Measurements from ENCODE around the gene CDK6. TPM values are rescaled to one million over a fixed set of nuclear protein-coding genes. Genes with fewer than 3 reads are reported as not detected.

Gene CDK6
- total and polyA plus RNA-seq, 4 donors, result 3.3 to 35.0 (median 12.0) TPM

DNA sequence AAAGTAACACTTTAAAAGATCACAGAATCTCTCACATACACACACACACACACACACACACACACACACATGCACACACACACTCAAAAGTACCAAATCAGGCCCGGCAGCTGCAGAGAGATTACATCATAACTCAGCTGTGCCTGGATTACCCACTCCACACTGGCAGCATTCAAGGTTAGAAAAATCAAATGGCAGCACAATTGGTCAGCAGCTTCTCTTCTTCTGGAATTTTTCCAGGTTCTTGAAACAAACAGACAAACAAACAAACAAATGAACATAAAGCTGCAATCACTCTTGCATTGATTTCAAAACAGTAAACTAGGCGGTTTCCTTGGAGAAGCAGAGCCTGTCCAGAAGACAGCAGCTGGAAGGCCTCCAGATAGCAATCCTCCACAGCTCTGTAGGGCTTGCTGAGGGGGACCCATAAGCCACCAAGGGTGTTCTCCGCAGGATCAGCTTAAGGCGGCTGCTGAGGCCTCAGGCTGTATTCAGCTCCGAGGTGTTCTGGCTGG lies 221.7 kb downstream of the CDK6 start:
- Histone ChIP-seq H3K36me3 (ENCODE audit: control insufficient read depth in 4 of 4, insufficient read depth in 3 of 4, low read depth in 1 of 4, low read length in 3 of 4) (peaks cover 1 to 25% (median 14%) of the 10 kb centered on the region in 4 donors), H3K4me3 (ENCODE audit: low read depth in 1 of 3, low read length in 3 of 3) (no peak overlapping the region), H3K27ac (ENCODE audit: low read depth in 1 of 2, low read length in 2 of 2) (no peak overlapping the region), H3K9me3 (ENCODE audit: control insufficient read depth in 4 of 4, low read length in 3 of 4) (no peaks in the 10 kb centered on the region), H3K27me3 (ENCODE audit: control insufficient read depth in 4 of 4, insufficient read depth in 4 of 4, low read length in 3 of 4) (no peaks in the 10 kb centered on the region), H3K4me1 (ENCODE audit: control insufficient read depth in 4 of 4, insufficient read depth in 4 of 4, low read length in 3 of 4) (no peaks in the 10 kb centered on the region), H3K9ac (ENCODE audit: low read depth in 1 of 2, low read length in 2 of 2) (no peak overlapping the region)
- 74% methylated on average over 5 of the region's 5 CpGs for WGBS
- TF ChIP-seq RAD21 (IDR thresholded peaks at IDR 0.05) (no peak), JUND (IDR thresholded peaks at IDR 0.05) (no peak)
- DNase-seq (ENCODE audit: low spot score), result no peak

DNA sequence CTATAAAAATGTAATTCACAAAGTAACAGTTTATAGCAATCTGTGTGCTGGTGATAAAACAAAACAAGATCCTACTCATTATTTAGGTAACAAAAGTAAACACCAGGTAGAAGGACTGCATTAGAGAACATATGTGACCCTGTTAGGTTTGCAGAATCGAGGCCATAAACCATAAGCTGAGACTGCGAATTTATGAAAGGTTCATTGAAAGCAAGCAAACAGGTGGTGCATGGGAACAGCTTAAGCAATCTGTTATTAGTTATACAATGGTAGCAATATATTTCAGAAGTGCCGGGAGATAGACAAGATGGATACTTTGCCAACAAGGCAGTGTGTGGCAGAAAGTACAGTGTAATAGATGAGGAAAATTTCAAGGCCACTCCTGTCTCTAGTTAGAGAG lies 222.7 kb downstream of the CDK6 start:
- Histone ChIP-seq H3K27me3 (ENCODE audit: control insufficient read depth in 4 of 4, insufficient read depth in 4 of 4, low read length in 3 of 4) (no peaks in the 10 kb centered on the region), H3K9ac (ENCODE audit: low read depth in 1 of 2, low read length in 2 of 2) (no peak overlapping the region), H3K4me3 (ENCODE audit: low read depth in 1 of 3, low read length in 3 of 3) (no peak overlapping the region), H3K4me1 (ENCODE audit: control insufficient read depth in 4 of 4, insufficient read depth in 4 of 4, low read length in 3 of 4) (peaks cover 0 to 3% (median 2%) of the 10 kb centered on the region in 4 donors), H3K9me3 (ENCODE audit: control insufficient read depth in 4 of 4, low read length in 3 of 4) (no peaks in the 10 kb centered on the region), H3K27ac (ENCODE audit: low read depth in 1 of 2, low read length in 2 of 2) (no peak overlapping the region), H3K36me3 (ENCODE audit: control insufficient read depth in 4 of 4, insufficient read depth in 3 of 4, low read depth in 1 of 4, low read length in 3 of 4) (peaks cover 1 to 25% (median 14%) of the 10 kb centered on the region in 4 donors)
- 92% methylated on average over 3 of the region's 3 CpGs for WGBS
- DNase-seq (ENCODE audit: low spot score), result no peak
- TF ChIP-seq GABPA (IDR thresholded peaks at IDR 0.05 in 1 of 2, conservative IDR thresholded peaks at IDR 0.05 in 1 of 2), result no peak

DNA sequence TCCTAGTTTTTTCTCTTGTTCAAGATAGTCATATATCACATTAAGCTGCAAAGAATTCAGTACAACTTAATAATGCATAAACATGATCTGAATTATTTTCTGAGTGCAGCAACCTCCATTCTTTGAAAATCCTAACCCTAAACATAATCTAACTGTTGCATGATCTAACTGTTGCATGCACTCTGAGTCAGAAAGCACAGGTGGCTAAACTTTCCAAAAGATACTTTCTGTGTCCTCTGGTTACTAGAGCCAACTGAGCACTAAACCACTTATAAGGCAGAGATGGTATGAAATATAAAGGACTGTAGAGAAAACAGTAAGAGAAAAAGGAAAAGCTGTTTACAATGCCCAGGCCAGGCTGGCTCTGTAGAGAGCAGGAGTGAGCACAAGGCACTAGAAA lies 223.2 kb downstream of the CDK6 start:
- H3K27ac ChIP-seq (ENCODE audit: low read depth in 1 of 2, low read length in 2 of 2), result no peak overlapping the region
- DNase-seq (ENCODE audit: low spot score), result no peak
- no peaks in the 10 kb centered on the region for H3K9me3 ChIP-seq (ENCODE audit: control insufficient read depth in 4 of 4, low read length in 3 of 4)
- no peak for TF ChIP-seq EGR1 (IDR thresholded peaks at IDR 0.05; ENCODE audit: low read depth in 2 of 2)
- TF ChIP-seq, protein P1, sequence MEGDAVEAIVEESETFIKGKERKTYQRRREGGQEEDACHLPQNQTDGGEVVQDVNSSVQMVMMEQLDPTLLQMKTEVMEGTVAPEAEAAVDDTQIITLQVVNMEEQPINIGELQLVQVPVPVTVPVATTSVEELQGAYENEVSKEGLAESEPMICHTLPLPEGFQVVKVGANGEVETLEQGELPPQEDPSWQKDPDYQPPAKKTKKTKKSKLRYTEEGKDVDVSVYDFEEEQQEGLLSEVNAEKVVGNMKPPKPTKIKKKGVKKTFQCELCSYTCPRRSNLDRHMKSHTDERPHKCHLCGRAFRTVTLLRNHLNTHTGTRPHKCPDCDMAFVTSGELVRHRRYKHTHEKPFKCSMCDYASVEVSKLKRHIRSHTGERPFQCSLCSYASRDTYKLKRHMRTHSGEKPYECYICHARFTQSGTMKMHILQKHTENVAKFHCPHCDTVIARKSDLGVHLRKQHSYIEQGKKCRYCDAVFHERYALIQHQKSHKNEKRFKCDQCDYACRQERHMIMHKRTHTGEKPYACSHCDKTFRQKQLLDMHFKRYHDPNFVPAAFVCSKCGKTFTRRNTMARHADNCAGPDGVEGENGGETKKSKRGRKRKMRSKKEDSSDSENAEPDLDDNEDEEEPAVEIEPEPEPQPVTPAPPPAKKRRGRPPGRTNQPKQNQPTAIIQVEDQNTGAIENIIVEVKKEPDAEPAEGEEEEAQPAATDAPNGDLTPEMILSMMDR (IDR thresholded peaks at IDR 0.05; ENCODE audit: low read depth, low read length, missing input control), result no peak
- TF ChIP-seq TAF1 (conservative IDR thresholded peaks at IDR 0.05), result no peak
- no peak for TF ChIP-seq RXRA (IDR thresholded peaks at IDR 0.05)
- TF ChIP-seq JUND (IDR thresholded peaks at IDR 0.05), result no peak
- TF ChIP-seq, protein P2, sequence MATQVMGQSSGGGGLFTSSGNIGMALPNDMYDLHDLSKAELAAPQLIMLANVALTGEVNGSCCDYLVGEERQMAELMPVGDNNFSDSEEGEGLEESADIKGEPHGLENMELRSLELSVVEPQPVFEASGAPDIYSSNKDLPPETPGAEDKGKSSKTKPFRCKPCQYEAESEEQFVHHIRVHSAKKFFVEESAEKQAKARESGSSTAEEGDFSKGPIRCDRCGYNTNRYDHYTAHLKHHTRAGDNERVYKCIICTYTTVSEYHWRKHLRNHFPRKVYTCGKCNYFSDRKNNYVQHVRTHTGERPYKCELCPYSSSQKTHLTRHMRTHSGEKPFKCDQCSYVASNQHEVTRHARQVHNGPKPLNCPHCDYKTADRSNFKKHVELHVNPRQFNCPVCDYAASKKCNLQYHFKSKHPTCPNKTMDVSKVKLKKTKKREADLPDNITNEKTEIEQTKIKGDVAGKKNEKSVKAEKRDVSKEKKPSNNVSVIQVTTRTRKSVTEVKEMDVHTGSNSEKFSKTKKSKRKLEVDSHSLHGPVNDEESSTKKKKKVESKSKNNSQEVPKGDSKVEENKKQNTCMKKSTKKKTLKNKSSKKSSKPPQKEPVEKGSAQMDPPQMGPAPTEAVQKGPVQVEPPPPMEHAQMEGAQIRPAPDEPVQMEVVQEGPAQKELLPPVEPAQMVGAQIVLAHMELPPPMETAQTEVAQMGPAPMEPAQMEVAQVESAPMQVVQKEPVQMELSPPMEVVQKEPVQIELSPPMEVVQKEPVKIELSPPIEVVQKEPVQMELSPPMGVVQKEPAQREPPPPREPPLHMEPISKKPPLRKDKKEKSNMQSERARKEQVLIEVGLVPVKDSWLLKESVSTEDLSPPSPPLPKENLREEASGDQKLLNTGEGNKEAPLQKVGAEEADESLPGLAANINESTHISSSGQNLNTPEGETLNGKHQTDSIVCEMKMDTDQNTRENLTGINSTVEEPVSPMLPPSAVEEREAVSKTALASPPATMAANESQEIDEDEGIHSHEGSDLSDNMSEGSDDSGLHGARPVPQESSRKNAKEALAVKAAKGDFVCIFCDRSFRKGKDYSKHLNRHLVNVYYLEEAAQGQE (IDR thresholded peaks at IDR 0.05), result no peak
- TF ChIP-seq GABPA (IDR thresholded peaks at IDR 0.05 in 1 of 2, conservative IDR thresholded peaks at IDR 0.05 in 1 of 2), result no peak
- no peak for TF ChIP-seq SP1 (IDR thresholded peaks at IDR 0.05)
- no peak for TF ChIP-seq HNF4G (IDR thresholded peaks at IDR 0.05)
- TF ChIP-seq FOXA1 (IDR thresholded peaks at IDR 0.05), result no peak
- TF ChIP-seq YY1 (IDR thresholded peaks at IDR 0.05), result no peak
- H3K4me1 ChIP-seq (ENCODE audit: control insufficient read depth in 4 of 4, insufficient read depth in 4 of 4, low read length in 3 of 4), result peaks cover 0 to 5% (median 3%) of the 10 kb centered on the region in 4 donors
- H3K4me3 ChIP-seq (ENCODE audit: low read depth in 1 of 3, low read length in 3 of 3), result no peak overlapping the region
- H3K9ac ChIP-seq (ENCODE audit: low read depth in 1 of 2, low read length in 2 of 2), result no peak overlapping the region
- H3K36me3 ChIP-seq (ENCODE audit: control insufficient read depth in 4 of 4, insufficient read depth in 3 of 4, low read depth in 1 of 4, low read length in 3 of 4), result peaks cover 1 to 25% (median 14%) of the 10 kb centered on the region in 4 donors
- no peaks in the 10 kb centered on the region for H3K27me3 ChIP-seq (ENCODE audit: control insufficient read depth in 4 of 4, insufficient read depth in 4 of 4, low read length in 3 of 4)

All from liver (tissue), 9 donors.